NCI-H345 (cell line): Measurements from ENCODE around the gene TMEM42.

ENCODE experiments used
- DNase-seq: peaks from one replicate; lab custom pipeline; 2025; lab: John Stamatoyannopoulos, UW

Gene TMEM42

GRCh38 chr3:44874308-44874707, 12.6 kb downstream of the TMEM42 start, which contains the start of gene TGM4:
TSS of gene TGM4 (plus strand) at chr3:44874608. CDS start at chr3:44874679, 71 bp downstream.
- DNase-seq: no peak

GRCh38 chr3:44875596-44875995, 13.9 kb downstream of the TMEM42 start:
- DNase-seq: no peak

GRCh38 chr3:44877333-44877732, 15.6 kb downstream of the TMEM42 start:
- no peak for DNase-seq

- no peak for DNase-seq
Observed at GRCh38 chr3:44880284-44880683, 18.6 kb downstream of the TMEM42 start.

DNA sequence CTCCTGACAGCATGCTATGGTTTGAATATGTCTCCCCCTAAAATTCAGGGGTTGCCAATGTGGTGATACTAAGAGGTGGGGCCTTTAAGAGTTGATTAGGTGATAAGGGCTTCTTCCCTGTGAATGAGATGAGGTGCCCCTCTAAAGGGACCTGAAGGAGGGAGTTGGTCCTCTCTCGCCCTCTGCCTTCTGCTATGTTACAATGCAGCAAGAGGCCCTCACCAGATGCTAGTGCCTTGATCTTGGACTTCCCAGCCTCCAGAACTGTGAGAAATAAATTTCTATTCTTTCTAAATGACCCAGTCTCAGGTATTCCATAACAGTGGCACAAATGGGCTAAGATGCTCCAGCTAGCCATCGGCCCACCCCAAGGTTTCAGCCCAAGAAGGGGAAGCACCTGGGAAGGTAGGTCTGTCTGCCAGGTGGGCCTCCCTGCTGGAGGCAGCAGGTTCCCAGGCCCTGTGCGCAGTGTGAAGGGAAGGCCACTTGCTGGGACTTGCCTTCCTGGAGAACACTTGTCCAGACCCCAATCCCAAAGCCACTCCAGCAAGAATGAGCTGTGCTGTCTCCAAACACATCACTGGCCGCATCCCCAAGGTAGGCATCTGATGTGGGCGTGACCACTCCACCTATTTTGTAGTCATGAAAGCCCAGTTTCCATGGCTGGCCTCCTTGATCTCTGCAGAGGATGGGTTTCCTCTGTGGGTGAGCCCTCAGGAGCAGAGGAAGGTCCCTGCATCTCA, 21.7 kb downstream of the TMEM42 start:
- DNase-seq: no peak

DNA sequence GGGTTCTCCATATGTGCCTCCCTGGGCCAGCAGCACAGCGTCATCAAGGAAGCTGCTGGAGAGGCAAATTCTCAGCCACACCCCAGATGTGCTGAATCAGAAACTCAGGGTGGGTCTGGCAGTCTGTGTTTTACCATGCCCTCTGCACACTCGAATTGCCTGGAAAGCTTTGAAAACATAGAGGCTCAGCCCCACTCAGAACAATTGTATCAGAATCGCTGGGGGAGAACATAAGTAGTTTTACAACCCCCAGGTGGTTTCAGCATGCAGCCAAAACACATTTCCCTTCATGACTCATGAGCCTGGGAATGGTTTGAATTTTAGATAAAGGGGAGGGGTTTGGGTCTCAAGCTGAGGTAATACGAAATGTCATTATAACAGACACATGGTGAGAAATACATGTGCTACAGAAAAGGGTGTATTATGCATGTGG, 22.3 kb downstream of the TMEM42 start:
- DNase-seq: peak; percentile 66

DNA sequence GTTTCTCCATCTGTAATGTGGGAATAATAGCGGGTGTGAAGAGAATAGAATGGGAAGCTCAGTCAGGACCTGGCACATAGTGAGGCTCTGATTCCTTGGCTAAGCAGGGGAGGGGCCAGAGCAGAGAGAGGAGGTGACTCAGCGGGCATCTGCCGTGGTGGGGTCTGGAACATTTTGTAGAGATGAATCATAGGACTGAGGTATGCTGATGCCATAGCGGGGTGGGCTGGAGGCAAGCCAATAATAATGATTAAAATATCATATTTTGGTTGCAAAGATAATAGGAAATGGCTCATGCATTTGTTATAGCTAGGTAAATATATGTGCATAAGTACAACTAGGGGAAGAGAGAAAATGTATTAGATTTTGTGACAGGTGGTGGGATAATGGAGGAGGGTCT, 23.9 kb downstream of the TMEM42 start:
- DNase-seq: no peak

- DNase-seq: peak; percentile 5
Observed at GRCh38 chr3:44886561-44886960, 24.8 kb downstream of the TMEM42 start.

DNA sequence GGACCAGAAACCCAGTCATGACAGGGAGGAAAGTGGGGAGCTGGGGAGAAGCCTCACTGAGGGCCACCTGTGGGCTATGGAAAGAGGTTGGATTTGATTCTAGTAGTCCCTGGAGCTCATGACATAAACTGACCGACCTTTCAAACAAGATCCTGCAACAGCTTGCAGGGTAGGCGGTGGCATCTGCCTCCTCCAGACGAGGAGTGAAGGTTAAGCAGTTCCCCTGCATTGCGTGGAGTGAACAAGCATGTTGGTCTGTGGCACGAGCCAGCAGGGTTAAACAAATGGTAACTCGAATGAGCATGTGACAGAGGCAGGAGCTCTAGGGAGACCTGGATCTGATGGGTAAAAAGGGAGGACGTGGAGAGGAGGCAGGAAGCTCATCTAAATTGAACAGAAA, 25.4 kb downstream of the TMEM42 start:
- DNase-seq: no peak

- DNase-seq: no peak
Observed at GRCh38 chr3:44890258-44890657, 28.5 kb downstream of the TMEM42 start.

DNA sequence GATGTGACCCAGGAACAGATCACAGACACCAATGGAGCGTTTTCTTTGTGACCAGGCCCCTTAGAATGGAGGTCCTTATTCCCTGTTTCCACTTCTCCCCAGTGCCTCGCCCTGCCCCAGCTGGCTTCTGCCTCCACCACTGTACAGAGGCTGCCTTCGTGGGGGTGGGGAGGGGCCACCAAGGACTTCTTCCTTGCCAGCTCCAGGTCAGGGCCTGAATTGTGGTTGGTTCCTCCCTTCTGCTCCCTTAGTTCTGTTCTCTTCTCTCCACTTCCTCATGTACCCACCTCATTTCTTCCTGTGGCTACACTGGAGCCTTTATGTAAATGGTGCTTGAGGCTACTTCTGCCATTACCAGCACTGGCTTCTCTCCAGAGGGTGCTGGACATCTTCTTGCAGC, 29.1 kb downstream of the TMEM42 start:
- no peak for DNase-seq

GRCh38 chr3:44892689-44893088, 31.0 kb downstream of the TMEM42 start:
- no peak for DNase-seq

GRCh38 chr3:44893097-44893496, 31.4 kb downstream of the TMEM42 start:
- no peak for DNase-seq

DNA sequence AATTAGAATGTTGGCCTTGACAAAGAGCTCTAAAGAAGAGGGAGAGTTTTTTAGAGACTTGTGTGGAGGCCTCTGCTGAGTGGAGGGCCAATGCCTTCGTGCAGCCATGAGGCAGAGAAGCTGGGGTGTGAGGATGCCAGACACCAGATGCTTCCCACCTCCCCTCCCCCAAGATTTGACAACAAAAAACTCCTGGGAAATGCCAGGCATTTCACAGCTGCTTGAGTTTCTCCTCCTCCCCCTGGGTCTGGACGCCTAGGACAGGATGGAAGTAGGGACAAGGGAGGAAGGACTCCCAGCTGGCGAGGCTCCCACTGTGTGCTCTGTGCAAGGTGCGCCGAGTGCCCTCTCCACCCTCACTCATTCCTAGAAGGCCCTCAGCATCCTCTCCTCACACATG, 32.8 kb downstream of the TMEM42 start:
- no peak for DNase-seq

DNA sequence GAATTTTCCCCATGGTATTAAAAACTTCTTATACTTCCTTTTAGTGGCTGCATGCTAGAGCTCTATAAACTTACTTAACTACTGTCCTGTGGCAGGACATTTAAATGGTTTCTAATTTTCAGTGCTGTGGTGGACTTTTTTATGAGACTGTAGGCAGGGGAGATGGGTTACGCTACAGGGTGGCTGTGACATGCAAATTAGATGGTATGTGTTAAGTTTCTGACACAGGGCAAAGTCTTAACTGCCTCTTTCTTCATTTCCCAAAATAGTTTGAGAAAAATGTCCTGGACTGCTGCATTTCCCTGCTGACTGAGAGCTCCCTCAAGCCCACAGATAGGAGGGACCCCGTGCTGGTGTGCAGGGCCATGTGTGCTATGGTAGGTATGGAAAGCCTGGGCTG, 34.7 kb downstream of the TMEM42 start:
- no peak for DNase-seq

- DNase-seq: no peak
Observed at GRCh38 chr3:44899683-44900367, 38.1 kb downstream of the TMEM42 start.

- DNase-seq: no peak
Observed at GRCh38 chr3:44902628-44903027, 40.9 kb downstream of the TMEM42 start.

GRCh38 chr3:44903314-44903713, 41.6 kb downstream of the TMEM42 start:
- no peak for DNase-seq

- no peak for DNase-seq
Observed at GRCh38 chr3:44903751-44904150, 42.0 kb downstream of the TMEM42 start.

GRCh38 chr3:44905446-44906157, 43.9 kb downstream of the TMEM42 start:
- DNase-seq: no peak

GRCh38 chr3:44906997-44907396, 45.3 kb downstream of the TMEM42 start:
- DNase-seq: no peak

GRCh38 chr3:44907612-44908011, 45.9 kb downstream of the TMEM42 start:
- DNase-seq: no peak

DNA sequence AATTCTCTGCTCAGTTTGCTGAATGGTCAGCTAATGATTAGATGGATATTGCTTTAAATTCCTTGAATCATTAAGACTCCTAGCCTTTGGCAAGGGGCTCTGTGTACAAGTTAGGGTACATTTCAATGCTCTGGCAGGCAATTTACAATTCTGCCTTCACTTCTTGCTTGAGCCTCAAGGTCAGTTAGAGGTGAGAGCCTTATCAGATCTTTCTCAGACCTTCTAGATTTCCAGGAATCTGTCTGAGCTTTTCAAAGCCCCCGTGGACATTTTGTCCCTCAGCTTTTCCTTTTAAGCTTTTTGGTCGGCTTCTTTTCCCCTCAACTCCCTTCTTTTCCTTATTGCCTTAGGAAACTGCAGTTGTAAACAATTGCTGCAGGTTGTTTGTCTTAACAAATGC, 47.4 kb downstream of the TMEM42 start:
- DNase-seq: no peak
